ENCODE results near the gene F7.

- TF ChIP-seq CTCF (IDR thresholded peaks at IDR 0.05; ENCODE audit: low read depth, low read length, poor library complexity, severe bottlenecking) (no peak), EZH2phosphoT487 (IDR thresholded peaks at IDR 0.05; ENCODE audit: borderline replicate concordance, low read length) (no peak)
These were observed 17.1 kb downstream of the F7 start, which contains the start of gene F10 for GRCh38 chr13:113122550-113123225.

Measured in DOHH2 (cell line).